HL-60 (cell line): ENCODE data around the gene ATP6AP2.

ENCODE experiments used
- DNase-seq, 2 experiments: peaks; one replicate each; pipeline ENCODE4 v3.0.0-alpha.2; 2010 to 2020; ENCODE audit warnings: low read depth in 1 of 2, low spot score in 1 of 2
- H3K27ac ChIP-seq: fragments of 250-450 bp; sonication (Bioruptor Pico); replicated peaks from 2 replicates; pipeline ENCODE4 v1.5.1; 2020; ENCODE audit warnings: mild to moderate bottlenecking, moderate library complexity
- H3K27me3 ChIP-seq: fragments of 250-450 bp; sonication (Bioruptor Pico); 2 replicates; pipeline ENCODE4 v1.5.1; 2021; ENCODE audit warnings: mild to moderate bottlenecking, moderate library complexity; ENCODE audit not compliant: insufficient read depth, poor library complexity, severe bottlenecking
- H3K4me3 ChIP-seq: replicated peaks from 2 replicates; pipeline ENCODE4 v1.5.1; 2011; ENCODE audit warnings: mild to moderate bottlenecking, control low read depth, low read length; ENCODE audit not compliant: insufficient read depth
- CTCF ChIP-seq: IDR thresholded peaks from one replicate; pipeline ENCODE4 v1.5.1; 2011; ENCODE audit warnings: low read length, control low read depth, inconsistent platforms; ENCODE audit not compliant: insufficient read depth
- GABPA ChIP-seq: IDR thresholded peaks from 2 replicates; pipeline ENCODE4 v1.6.1; 2012; ENCODE audit warnings: low read depth
- POLR2AphosphoS5 ChIP-seq: IDR thresholded peaks from 2 replicates; pipeline ENCODE4 v1.6.1; 2012; ENCODE audit warnings: low read depth
- SPI1 ChIP-seq: IDR thresholded peaks from 2 replicates; pipeline ENCODE4 v1.6.1; 2012; ENCODE audit warnings: low read depth, mild to moderate bottlenecking, borderline replicate concordance
- TF ChIP-seq, protein P1 (sequence below): IDR thresholded peaks from 2 replicates; pipeline ENCODE4 v1.6.1; 2012; ENCODE audit warnings: low read depth; ENCODE audit not compliant: insufficient replicate concordance

ATP6AP2 gene

GRCh38 chrX:40637687-40638086 is 56.9 kb downstream of the ATP6AP2 start:
- TF ChIP-seq POLR2AphosphoS5 (no peak), GABPA (no peak)
- no peak for DNase-seq
- H3K27ac ChIP-seq, result no peak overlapping the region
- no peak overlapping the region for H3K4me3 ChIP-seq
- peaks cover 3% of the 10 kb centered on the region for H3K27me3 ChIP-seq

DNA sequence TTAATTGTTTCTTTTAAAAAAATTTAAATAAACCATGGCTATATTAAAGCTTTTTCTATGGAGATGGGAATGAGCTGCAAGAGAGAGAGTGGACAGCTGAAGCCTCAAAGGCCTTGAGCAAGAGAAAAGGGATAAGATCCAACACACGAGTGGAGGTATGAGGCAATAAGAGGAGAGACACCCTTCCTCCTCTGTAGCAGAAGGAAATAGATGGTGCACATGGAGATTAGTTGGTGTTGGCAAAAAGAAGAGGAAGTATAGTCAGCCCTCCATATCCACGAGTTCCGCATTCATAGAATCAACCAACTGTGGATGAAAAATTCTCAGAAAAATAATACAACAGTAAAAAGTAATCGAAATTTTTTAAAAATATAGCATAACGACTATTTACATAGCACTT is 63.4 kb downstream of the ATP6AP2 start:
- TF ChIP-seq POLR2AphosphoS5 (0 out of 2 replicates have a peak, but pooled peaks have one; percentile 22), CTCF (no peak), GABPA (no peak), SPI1 (peak; percentile 74; the same call in 1 of the 2 replicates)
- TF ChIP-seq, protein P1, sequence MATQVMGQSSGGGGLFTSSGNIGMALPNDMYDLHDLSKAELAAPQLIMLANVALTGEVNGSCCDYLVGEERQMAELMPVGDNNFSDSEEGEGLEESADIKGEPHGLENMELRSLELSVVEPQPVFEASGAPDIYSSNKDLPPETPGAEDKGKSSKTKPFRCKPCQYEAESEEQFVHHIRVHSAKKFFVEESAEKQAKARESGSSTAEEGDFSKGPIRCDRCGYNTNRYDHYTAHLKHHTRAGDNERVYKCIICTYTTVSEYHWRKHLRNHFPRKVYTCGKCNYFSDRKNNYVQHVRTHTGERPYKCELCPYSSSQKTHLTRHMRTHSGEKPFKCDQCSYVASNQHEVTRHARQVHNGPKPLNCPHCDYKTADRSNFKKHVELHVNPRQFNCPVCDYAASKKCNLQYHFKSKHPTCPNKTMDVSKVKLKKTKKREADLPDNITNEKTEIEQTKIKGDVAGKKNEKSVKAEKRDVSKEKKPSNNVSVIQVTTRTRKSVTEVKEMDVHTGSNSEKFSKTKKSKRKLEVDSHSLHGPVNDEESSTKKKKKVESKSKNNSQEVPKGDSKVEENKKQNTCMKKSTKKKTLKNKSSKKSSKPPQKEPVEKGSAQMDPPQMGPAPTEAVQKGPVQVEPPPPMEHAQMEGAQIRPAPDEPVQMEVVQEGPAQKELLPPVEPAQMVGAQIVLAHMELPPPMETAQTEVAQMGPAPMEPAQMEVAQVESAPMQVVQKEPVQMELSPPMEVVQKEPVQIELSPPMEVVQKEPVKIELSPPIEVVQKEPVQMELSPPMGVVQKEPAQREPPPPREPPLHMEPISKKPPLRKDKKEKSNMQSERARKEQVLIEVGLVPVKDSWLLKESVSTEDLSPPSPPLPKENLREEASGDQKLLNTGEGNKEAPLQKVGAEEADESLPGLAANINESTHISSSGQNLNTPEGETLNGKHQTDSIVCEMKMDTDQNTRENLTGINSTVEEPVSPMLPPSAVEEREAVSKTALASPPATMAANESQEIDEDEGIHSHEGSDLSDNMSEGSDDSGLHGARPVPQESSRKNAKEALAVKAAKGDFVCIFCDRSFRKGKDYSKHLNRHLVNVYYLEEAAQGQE, result no peak
- peak overlapping the region; percentile 86 for H3K27ac ChIP-seq
- H3K27me3 ChIP-seq, result no peaks in the 10 kb centered on the region
- peak; percentile 76 to 80 for DNase-seq
- H3K4me3 ChIP-seq, result peak overlapping the region; percentile 47; the same call in 1 of the 2 replicates

DNA sequence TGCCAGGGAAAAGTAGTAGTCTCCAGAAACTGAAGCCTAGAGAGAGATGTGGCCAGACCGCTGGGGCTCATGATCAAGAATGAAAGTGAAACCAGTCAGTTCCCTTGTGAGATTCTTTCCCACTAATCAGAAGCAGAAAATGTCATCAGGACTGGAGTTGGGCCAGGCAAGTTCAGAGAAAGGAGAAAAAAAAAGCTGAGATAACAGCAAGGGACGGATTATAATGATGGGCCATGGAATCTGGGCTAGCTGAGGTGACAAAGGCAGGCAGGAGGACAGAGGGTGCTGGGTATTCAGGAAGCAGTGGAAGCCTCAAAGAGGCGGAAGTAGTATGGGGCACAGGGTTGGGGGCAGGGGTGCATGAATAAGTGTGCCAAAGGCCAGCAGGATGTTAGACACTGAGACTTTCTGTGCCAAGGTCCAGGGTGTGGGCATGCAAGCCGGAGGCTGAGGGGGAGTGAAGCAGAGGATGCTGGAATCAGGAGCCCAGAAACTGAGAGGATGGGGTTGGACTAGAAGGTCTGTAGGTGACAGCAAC is 64.1 kb downstream of the ATP6AP2 start:
- H3K27ac ChIP-seq, result peak overlapping the region; percentile 86
- peak; percentile 45; the same call in 1 of the 2 replicates for TF ChIP-seq POLR2AphosphoS5
- TF ChIP-seq, protein P1, result no peak
- no peak for TF ChIP-seq GABPA
- no peak for TF ChIP-seq SPI1
- no peak for TF ChIP-seq CTCF
- H3K27me3 ChIP-seq, result no peaks in the 10 kb centered on the region
- H3K4me3 ChIP-seq, result peak overlapping the region; percentile 47
- peak in 1 of 2 experiments; percentile 72 for DNase-seq

- peak overlapping the region; percentile 68 for H3K27ac ChIP-seq
- no peaks in the 10 kb centered on the region for H3K27me3 ChIP-seq
- TF ChIP-seq SPI1 (no peak), POLR2AphosphoS5 (no peak), GABPA (no peak), CTCF (no peak)
- TF ChIP-seq, protein P1, result no peak
- peak; percentile 29 to 38 for DNase-seq
- peak overlapping the region; percentile 74 for H3K4me3 ChIP-seq
These were observed 65.9 kb downstream of the ATP6AP2 start for GRCh38 chrX:40646489-40647306.
